Head of caudate nucleus (tissue), 42 donors: ENCODE results near the gene FCHSD2.

Experiments
- DNase-seq, 42 donors: peaks; one replicate each; pipeline versions ENCODE4 v3.0.0 to v3.0.0-alpha.2; 2020 to 2021; ENCODE audit warnings: mixed read lengths in 7 of 42
- intact Hi-C: fragments of 100-400 bp; cut with DNase I; formaldehyde crosslinking; loops from one replicate; pipeline ENCODE4 v1.15.0; 2022

The FCHSD2 gene

GRCh38 chr11:72844356-72844755, 297.8 kb downstream of the FCHSD2 start:
- intact Hi-C loops: no loop called here
- DNase-seq: peak in 2 of 42 donors; percentile 33 to 42

- DNase-seq: peak in 1 of 42 donors; percentile 31
- intact Hi-C loops: no loop called here
Observed at GRCh38 chr11:72842653-72843330, 299.3 kb downstream of the FCHSD2 start.

GRCh38 chr11:72842126-72842525, 300.0 kb downstream of the FCHSD2 start:
- no peak for DNase-seq
- intact Hi-C loops: no loop called here

GRCh38 chr11:72841397-72841796, 300.7 kb downstream of the FCHSD2 start:
- intact Hi-C loops: no loop called here
- no peak for DNase-seq

GRCh38 chr11:72840780-72841179, 301.3 kb downstream of the FCHSD2 start:
- intact Hi-C loops: no loop called here
- no peak for DNase-seq

- intact Hi-C loops: loop anchor here (10.0 kb wide), 1 partner anchor 306 kb away; the partner anchor contains the start of gene FCHSD2
- DNase-seq: peak in 1 of 42 donors; percentile 18
Observed at GRCh38 chr11:72838691-72839305, 303.3 kb downstream of the FCHSD2 start.

- intact Hi-C loops: loop anchor here (10.0 kb wide), 1 partner anchor 309 kb away; the partner anchor contains the start of gene FCHSD2
- peak in 3 of 42 donors; percentile 18 to 33 (median 32) for DNase-seq
Observed at GRCh38 chr11:72836111-72836510, 306.0 kb downstream of the FCHSD2 start.

- peak in 3 of 42 donors; percentile 11 to 40 (median 31) for DNase-seq
- intact Hi-C loops: loop anchor here (5.0 to 10.0 kb wide), 2 partner anchors 310 to 342 kb away; partner anchors contain the start of gene FCHSD2
Observed at GRCh38 chr11:72834905-72835304, 307.2 kb downstream of the FCHSD2 start.

GRCh38 chr11:72833811-72834493, 308.2 kb downstream of the FCHSD2 start:
- peak in 24 of 42 donors; percentile 37 to 78 (median 58) for DNase-seq
- intact Hi-C loops: loop anchor here (5.0 to 10.0 kb wide), 2 partner anchors 311 to 343 kb away; partner anchors contain the start of gene FCHSD2

- intact Hi-C loops: loop anchor here (5.0 to 10.0 kb wide), 2 partner anchors 312 to 344 kb away; partner anchors contain the start of gene FCHSD2
- DNase-seq: peak in 2 of 42 donors; percentile 29 to 31
Observed at GRCh38 chr11:72833083-72833733, 308.9 kb downstream of the FCHSD2 start.

GRCh38 chr11:72832301-72833082, 309.6 kb downstream of the FCHSD2 start:
- intact Hi-C loops: loop anchor here (5.0 to 10.0 kb wide), 2 partner anchors 312 to 345 kb away; partner anchors contain the start of gene FCHSD2
- DNase-seq: peak in 2 of 42 donors; percentile 32 to 36

- peak; percentile 79 to 96 (median 90) for DNase-seq
- intact Hi-C loops: loop anchor here (5.0 to 10.0 kb wide), 2 partner anchors 313 to 346 kb away; partner anchors contain the start of gene FCHSD2
Observed at GRCh38 chr11:72831521-72832300, 310.4 kb downstream of the FCHSD2 start.

- intact Hi-C loops: loop anchor here (5.0 to 10.0 kb wide), 2 partner anchors 315 to 347 kb away; partner anchors contain the start of gene FCHSD2
Observed at GRCh38 chr11:72829884-72830533, 312.1 kb downstream of the FCHSD2 start.

GRCh38 chr11:72829178-72829577, 312.9 kb downstream of the FCHSD2 start:
- DNase-seq: peak in 1 of 42 donors; percentile 35

More at GRCh38 chr11:72829884-72830533, 312.1 kb downstream of the FCHSD2 start:
- DNase-seq: peak in 1 of 42 donors; percentile 34

GRCh38 chr11:72828692-72829101, 313.4 kb downstream of the FCHSD2 start:
- DNase-seq: peak in 1 of 42 donors; percentile 28
- intact Hi-C loops: no loop called here

More at GRCh38 chr11:72829178-72829577, 312.9 kb downstream of the FCHSD2 start:
- intact Hi-C loops: no loop called here

GRCh38 chr11:72828081-72828567, 314.0 kb downstream of the FCHSD2 start:
- intact Hi-C loops: no loop called here
- DNase-seq: peak in 1 of 42 donors; percentile 35
